GM12801 (cell line): ENCODE results near the gene RAB37.

ENCODE experiments used
- CTCF ChIP-seq: IDR thresholded peaks from one replicate; pipeline ENCODE4 v1.5.1; 2011; ENCODE audit warnings: control low read depth; ENCODE audit not compliant: insufficient read length; ENCODE audit errors: extremely low read depth

The RAB37 gene

GRCh38 chr17:74792586-74793105, 55.6 kb downstream of the RAB37 start:
- no peak for TF ChIP-seq CTCF

GRCh38 chr17:74795327-74796020, 58.4 kb downstream of the RAB37 start:
- no peak for TF ChIP-seq CTCF

- no peak for TF ChIP-seq CTCF
These were observed 59.2 kb downstream of the RAB37 start for GRCh38 chr17:74796211-74796610.

- no peak for TF ChIP-seq CTCF
These were observed 59.8 kb downstream of the RAB37 start for GRCh38 chr17:74796866-74797265.
